ENCODE measurements around the gene CSF3. TPM values are rescaled to one million over a fixed set of nuclear protein-coding genes. Genes with fewer than 3 reads are reported as not detected.

CSF3 gene
- total RNA-seq, 1 experiment from 2014 or later, result not detected

DNA sequence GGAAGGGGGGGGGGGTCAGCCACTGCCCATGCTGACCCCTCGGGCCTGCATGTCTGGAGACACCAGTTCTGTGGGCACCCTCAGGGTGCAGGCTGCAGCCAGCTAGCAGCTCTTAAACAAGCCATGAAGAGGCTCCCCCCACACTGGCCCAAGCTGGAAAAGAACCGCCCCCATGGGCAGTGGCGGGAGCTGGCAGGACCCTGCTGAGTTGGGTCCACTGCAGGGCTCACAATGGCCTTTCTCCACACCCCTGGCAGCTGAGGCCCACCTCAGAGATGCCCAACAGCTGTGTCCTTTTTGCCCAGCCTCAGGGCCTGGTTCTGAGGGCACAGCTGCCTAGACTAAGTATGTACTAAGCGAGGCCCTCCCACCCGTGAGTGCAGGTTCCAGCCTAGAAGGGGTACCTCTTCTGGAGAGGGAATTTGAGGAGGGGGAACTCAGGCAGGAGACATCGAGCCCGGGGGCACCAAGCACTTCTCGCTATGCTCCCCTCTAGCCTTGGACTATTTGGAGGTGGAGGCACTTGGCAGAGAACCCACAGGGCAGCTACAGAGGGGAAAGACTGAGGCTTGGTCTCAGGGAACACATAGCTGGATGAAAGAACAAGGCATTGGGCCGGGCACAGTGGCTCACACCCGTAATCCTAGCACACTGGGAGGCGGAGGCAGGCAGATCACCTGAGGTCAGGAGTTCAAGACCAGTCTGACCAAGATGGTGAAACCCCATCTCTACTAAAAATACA lies 50.7 kb downstream of the CSF3 start:
- no peak overlapping the region for H3K4me3 Mint-ChIP-seq

More for the DNA sequence above, 50.7 kb downstream of the CSF3 start:
- no peaks in the 10 kb centered on the region for H3K36me3 Mint-ChIP-seq
- no peak overlapping the region for H3K27ac Mint-ChIP-seq
- ATAC-seq (no peak), DNase-seq (ENCODE audit: low spot score) (no peak)
- H3K27me3 Mint-ChIP-seq (ENCODE audit: low read depth), result peaks cover 27% of the 10 kb centered on the region
- TF ChIP-seq, protein P1, sequence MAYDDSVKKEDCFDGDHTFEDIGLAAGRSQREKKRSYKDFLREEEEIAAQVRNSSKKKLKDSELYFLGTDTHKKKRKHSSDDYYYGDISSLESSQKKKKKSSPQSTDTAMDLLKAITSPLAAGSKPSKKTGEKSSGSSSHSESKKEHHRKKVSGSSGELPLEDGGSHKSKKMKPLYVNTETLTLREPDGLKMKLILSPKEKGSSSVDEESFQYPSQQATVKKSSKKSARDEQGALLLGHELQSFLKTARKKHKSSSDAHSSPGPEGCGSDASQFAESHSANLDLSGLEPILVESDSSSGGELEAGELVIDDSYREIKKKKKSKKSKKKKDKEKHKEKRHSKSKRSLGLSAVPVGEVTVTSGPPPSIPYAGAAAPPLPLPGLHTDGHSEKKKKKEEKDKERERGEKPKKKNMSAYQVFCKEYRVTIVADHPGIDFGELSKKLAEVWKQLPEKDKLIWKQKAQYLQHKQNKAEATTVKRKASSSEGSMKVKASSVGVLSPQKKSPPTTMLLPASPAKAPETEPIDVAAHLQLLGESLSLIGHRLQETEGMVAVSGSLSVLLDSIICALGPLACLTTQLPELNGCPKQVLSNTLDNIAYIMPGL (CRISPR knock-in tag; IDR thresholded peaks at IDR 0.05), result no peak
- TF ChIP-seq, protein P2, sequence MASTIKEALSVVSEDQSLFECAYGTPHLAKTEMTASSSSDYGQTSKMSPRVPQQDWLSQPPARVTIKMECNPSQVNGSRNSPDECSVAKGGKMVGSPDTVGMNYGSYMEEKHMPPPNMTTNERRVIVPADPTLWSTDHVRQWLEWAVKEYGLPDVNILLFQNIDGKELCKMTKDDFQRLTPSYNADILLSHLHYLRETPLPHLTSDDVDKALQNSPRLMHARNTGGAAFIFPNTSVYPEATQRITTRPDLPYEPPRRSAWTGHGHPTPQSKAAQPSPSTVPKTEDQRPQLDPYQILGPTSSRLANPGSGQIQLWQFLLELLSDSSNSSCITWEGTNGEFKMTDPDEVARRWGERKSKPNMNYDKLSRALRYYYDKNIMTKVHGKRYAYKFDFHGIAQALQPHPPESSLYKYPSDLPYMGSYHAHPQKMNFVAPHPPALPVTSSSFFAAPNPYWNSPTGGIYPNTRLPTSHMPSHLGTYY (CRISPR knock-in tag; IDR thresholded peaks at IDR 0.05), result no peak
- TF ChIP-seq, protein P3, sequence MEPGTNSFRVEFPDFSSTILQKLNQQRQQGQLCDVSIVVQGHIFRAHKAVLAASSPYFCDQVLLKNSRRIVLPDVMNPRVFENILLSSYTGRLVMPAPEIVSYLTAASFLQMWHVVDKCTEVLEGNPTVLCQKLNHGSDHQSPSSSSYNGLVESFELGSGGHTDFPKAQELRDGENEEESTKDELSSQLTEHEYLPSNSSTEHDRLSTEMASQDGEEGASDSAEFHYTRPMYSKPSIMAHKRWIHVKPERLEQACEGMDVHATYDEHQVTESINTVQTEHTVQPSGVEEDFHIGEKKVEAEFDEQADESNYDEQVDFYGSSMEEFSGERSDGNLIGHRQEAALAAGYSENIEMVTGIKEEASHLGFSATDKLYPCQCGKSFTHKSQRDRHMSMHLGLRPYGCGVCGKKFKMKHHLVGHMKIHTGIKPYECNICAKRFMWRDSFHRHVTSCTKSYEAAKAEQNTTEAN (CRISPR knock-in tag; IDR thresholded peaks at IDR 0.05), result no peak
- TF ChIP-seq, protein P4, sequence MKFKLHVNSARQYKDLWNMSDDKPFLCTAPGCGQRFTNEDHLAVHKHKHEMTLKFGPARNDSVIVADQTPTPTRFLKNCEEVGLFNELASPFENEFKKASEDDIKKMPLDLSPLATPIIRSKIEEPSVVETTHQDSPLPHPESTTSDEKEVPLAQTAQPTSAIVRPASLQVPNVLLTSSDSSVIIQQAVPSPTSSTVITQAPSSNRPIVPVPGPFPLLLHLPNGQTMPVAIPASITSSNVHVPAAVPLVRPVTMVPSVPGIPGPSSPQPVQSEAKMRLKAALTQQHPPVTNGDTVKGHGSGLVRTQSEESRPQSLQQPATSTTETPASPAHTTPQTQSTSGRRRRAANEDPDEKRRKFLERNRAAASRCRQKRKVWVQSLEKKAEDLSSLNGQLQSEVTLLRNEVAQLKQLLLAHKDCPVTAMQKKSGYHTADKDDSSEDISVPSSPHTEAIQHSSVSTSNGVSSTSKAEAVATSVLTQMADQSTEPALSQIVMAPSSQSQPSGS (CRISPR knock-in tag; IDR thresholded peaks at IDR 0.05; ENCODE audit: borderline replicate concordance, low read depth), result no peak
- TF ChIP-seq, protein P5, sequence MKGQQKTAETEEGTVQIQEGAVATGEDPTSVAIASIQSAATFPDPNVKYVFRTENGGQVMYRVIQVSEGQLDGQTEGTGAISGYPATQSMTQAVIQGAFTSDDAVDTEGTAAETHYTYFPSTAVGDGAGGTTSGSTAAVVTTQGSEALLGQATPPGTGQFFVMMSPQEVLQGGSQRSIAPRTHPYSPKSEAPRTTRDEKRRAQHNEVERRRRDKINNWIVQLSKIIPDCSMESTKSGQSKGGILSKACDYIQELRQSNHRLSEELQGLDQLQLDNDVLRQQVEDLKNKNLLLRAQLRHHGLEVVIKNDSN (CRISPR knock-in tag; IDR thresholded peaks at IDR 0.05), result no peak
- TF ChIP-seq TEAD4 (CRISPR knock-in tag; IDR thresholded peaks at IDR 0.05) (no peak), ATF1 (CRISPR knock-in tag; IDR thresholded peaks at IDR 0.05) (no peak), ZNF138 (CRISPR knock-in tag; conservative IDR thresholded peaks at IDR 0.05) (no peak)
- TF ChIP-seq, protein P6, sequence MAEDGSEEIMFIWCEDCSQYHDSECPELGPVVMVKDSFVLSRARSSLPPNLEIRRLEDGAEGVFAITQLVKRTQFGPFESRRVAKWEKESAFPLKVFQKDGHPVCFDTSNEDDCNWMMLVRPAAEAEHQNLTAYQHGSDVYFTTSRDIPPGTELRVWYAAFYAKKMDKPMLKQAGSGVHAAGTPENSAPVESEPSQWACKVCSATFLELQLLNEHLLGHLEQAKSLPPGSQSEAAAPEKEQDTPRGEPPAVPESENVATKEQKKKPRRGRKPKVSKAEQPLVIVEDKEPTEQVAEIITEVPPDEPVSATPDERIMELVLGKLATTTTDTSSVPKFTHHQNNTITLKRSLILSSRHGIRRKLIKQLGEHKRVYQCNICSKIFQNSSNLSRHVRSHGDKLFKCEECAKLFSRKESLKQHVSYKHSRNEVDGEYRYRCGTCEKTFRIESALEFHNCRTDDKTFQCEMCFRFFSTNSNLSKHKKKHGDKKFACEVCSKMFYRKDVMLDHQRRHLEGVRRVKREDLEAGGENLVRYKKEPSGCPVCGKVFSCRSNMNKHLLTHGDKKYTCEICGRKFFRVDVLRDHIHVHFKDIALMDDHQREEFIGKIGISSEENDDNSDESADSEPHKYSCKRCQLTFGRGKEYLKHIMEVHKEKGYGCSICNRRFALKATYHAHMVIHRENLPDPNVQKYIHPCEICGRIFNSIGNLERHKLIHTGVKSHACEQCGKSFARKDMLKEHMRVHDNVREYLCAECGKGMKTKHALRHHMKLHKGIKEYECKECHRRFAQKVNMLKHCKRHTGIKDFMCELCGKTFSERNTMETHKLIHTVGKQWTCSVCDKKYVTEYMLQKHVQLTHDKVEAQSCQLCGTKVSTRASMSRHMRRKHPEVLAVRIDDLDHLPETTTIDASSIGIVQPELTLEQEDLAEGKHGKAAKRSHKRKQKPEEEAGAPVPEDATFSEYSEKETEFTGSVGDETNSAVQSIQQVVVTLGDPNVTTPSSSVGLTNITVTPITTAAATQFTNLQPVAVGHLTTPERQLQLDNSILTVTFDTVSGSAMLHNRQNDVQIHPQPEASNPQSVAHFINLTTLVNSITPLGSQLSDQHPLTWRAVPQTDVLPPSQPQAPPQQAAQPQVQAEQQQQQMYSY (CRISPR knock-in tag; IDR thresholded peaks at IDR 0.05), result no peak
- POLR2A ChIA-PET, result interaction anchor here (0.6 kb wide), 1 partner anchor 26 kb away, joined by 5 read pairs; no protein-coding TSS in a partner anchor
- no peaks in the 10 kb centered on the region for H3K9me3 Mint-ChIP-seq
- H3K4me1 Mint-ChIP-seq, result peaks cover 76% of the 10 kb centered on the region
- CTCF ChIA-PET, result interaction anchor here (0.6 to 11.2 kb wide), 15 partner anchors 8 to 279 kb away, joined by 3 to 252 read pairs (median 5); partner anchors contain the start of genes MED24 and WIPF2

Small RNA genes lying within 50 kb of the gene (microRNA-seq; reads per million reads assigned to microRNA genes)
- gene MIR6884 (ENCODE audit: borderline number of aligned reads), result 1.7 reads per million

Other genes starting within 250 kb of the CSF3 start
- gene IKZF3, start 151.1 kb upstream of the CSF3 start, total RNA-seq (2021), result 0.81 to 1.0 TPM (median 0.87 TPM) in 3 replicates
- gene ZPBP2, start 147.2 kb upstream of the CSF3 start, total RNA-seq (2021), result not detected in 3 replicates
- 14.1 to 21.6 TPM (median 18.5 TPM) in 3 replicates for gene GSDMB, start 96.8 kb upstream of the CSF3 start, total RNA-seq (2021)
- gene ORMDL3, start 87.8 kb upstream of the CSF3 start, total RNA-seq (2021), result 53.2 to 59.4 TPM (median 54.1 TPM) in 3 replicates
- gene LRRC3C, start 87.7 kb upstream of the CSF3 start, total RNA-seq (2021), result not detected in 3 replicates
- not detected in 3 replicates for gene GSDMA, start 52.4 kb upstream of the CSF3 start, total RNA-seq (2021)
- 157 to 190 TPM (median 158 TPM) in 3 replicates for gene PSMD3, start 34.6 kb upstream of the CSF3 start, total RNA-seq (2021)
- gene MED24, start 39.0 kb downstream of the CSF3 start, total RNA-seq (2021), result 95.5 to 107 TPM (median 103 TPM) in 3 replicates
- gene THRA, start 47.5 kb downstream of the CSF3 start, total RNA-seq (2021), result 11.9 to 15.9 TPM (median 12.0 TPM) in 3 replicates
- gene NR1D1, start 85.1 kb downstream of the CSF3 start, total RNA-seq (2021), result 5.6 to 7.6 TPM (median 6.2 TPM) in 3 replicates
- 69.2 to 78.1 TPM (median 73.7 TPM) in 3 replicates for gene MSL1, start 106.5 kb downstream of the CSF3 start, total RNA-seq (2021)
- gene CASC3, start 125.1 kb downstream of the CSF3 start, total RNA-seq (2021), result 107 to 119 TPM (median 115 TPM) in 3 replicates
- gene RAPGEFL1, start 162.0 kb downstream of the CSF3 start, total RNA-seq (2021), result 19.9 to 23.0 TPM (median 19.9 TPM) in 3 replicates
- 23.0 to 24.6 TPM (median 23.8 TPM) in 3 replicates for gene WIPF2, start 203.9 kb downstream of the CSF3 start, total RNA-seq (2021)